ENCODE measurements around the gene ADAMTS3. TPM values are rescaled to one million over a fixed set of nuclear protein-coding genes. Genes with fewer than 3 reads are reported as not detected.
A peak's percentile ranks its signal among the peaks of the same experiment; 100 is the strongest.

Gene ADAMTS3
- total RNA-seq, 4 donors from 2014 or later, result 3.8 to 5.3 (median 4.5) TPM

- Histone ChIP-seq H3K27ac (no peak overlapping the region), H3K4me3 (replicated peaks in 1 of 3) (no peak overlapping the region), H3K27me3 (no peaks in the 10 kb centered on the region), H3K36me3 (no peaks in the 10 kb centered on the region), H3K4me1 (peaks cover 11 to 17% of the 10 kb centered on the region in 2 donors), H3K9me3 (no peaks in the 10 kb centered on the region)
- WGBS, 2 donors, result 77 to 88% methylated on average over 6 of the region's 6 CpGs
- intact Hi-C loops (cut with DNase I), result no loop called here
- DNase-seq, result no peak
- TF ChIP-seq POLR2A (IDR thresholded peaks at IDR 0.05) (no peak), CTCF (IDR thresholded peaks at IDR 0.05) (no peak)
These were observed 2.3 kb upstream of the ADAMTS3 start for GRCh38 chr4:72571337-72571736.

DNA sequence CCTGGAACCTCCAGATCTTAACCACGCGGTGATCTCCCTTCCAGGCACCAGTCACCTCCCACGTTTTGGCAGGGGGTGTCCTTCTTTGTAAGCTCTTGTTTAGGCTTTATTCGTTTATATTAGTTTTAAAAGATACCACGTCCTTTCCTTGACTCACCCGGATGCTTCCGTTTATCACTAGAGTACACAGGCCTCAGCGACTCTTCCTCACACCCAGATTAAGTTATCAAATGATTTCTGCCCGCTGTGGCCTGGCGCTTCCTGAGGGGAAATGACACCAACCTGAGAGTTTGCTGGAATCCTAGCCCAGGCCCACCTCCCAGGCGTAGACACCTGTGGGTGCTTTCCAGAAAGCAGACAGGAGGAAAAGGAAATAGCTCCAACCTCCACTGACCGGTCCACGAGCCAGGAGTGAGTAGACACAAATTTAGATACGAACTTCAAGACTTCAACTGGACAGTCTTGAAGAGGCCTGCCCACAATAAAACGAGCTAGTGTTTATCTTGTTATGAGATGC lies 756 bp upstream of the ADAMTS3 start:
- no peaks in the 10 kb centered on the region for H3K36me3 ChIP-seq
- no peaks in the 10 kb centered on the region for H3K9me3 ChIP-seq
- intact Hi-C loops (cut with DNase I), result no loop called here
- peaks cover 11 to 17% of the 10 kb centered on the region in 2 donors for H3K4me1 ChIP-seq
- peak overlapping the region in 2 of 3 donors; percentile 64 to 84 for H3K4me3 ChIP-seq (replicated peaks in 1 of 3)
- 31 to 44% methylated on average over 15 of the region's 15 CpGs for WGBS, 2 donors
- TF ChIP-seq POLR2A (IDR thresholded peaks at IDR 0.05) (no peak), CTCF (IDR thresholded peaks at IDR 0.05) (no peak)
- H3K27ac ChIP-seq, result peak overlapping the region; percentile 60 to 85 (median 80)
- peak; percentile 12 to 13 for DNase-seq
- H3K27me3 ChIP-seq, result no peaks in the 10 kb centered on the region

GRCh38 chr4:72567821-72568675 lies 973 bp downstream of the ADAMTS3 start:
- DNase-seq, result peak; percentile 97
- Histone ChIP-seq H3K27me3 (no peaks in the 10 kb centered on the region), H3K4me3 (replicated peaks in 1 of 3) (peak overlapping the region; percentile 41 to 84 (median 64)), H3K4me1 (peaks cover 11 to 17% of the 10 kb centered on the region in 2 donors), H3K36me3 (no peaks in the 10 kb centered on the region), H3K27ac (peak overlapping the region; percentile 60 to 85 (median 80)), H3K9me3 (no peaks in the 10 kb centered on the region)
- TF ChIP-seq POLR2A (IDR thresholded peaks at IDR 0.05), result peak in 1 of 2 donors; percentile 68
- TF ChIP-seq CTCF (IDR thresholded peaks at IDR 0.05), result peak in 4 of 6 experiments; percentile 50 to 69 (median 52)
- intact Hi-C loops (cut with DNase I), result no loop called here
- WGBS, 2 donors, result 1% methylated on average over 30 to 39 of the region's 41 CpGs

- DNase-seq, result no peak
- no peak overlapping the region for H3K4me3 ChIP-seq (replicated peaks in 1 of 3)
- intact Hi-C loops (cut with DNase I), result no loop called here
- 15 to 19% methylated on average over 1 of the region's 1 CpG for WGBS, 2 donors
- H3K27ac ChIP-seq, result peak overlapping the region; percentile 26 to 85 (median 80)
- H3K9me3 ChIP-seq, result no peaks in the 10 kb centered on the region
- TF ChIP-seq POLR2A (IDR thresholded peaks at IDR 0.05) (no peak), CTCF (IDR thresholded peaks at IDR 0.05) (no peak)
- H3K27me3 ChIP-seq, result no peaks in the 10 kb centered on the region
- peaks cover 11 to 17% of the 10 kb centered on the region in 2 donors for H3K4me1 ChIP-seq
- no peaks in the 10 kb centered on the region for H3K36me3 ChIP-seq
These were observed 2.0 kb downstream of the ADAMTS3 start for GRCh38 chr4:72567036-72567435.

GRCh38 chr4:72566464-72566972 lies 2.5 kb downstream of the ADAMTS3 start:
- Histone ChIP-seq H3K27me3 (no peaks in the 10 kb centered on the region), H3K4me1 (peaks cover 11 to 17% of the 10 kb centered on the region in 2 donors), H3K4me3 (replicated peaks in 1 of 3) (no peak overlapping the region), H3K36me3 (no peaks in the 10 kb centered on the region), H3K9me3 (no peaks in the 10 kb centered on the region), H3K27ac (peak overlapping the region in 2 of 3 donors; percentile 80 to 85)
- intact Hi-C loops (cut with DNase I), result no loop called here
- WGBS, 2 donors, result 70 to 72% methylated on average over 2 of the region's 2 CpGs
- DNase-seq, result no peak
- TF ChIP-seq POLR2A (IDR thresholded peaks at IDR 0.05) (no peak), CTCF (IDR thresholded peaks at IDR 0.05) (no peak)

Data from thyroid gland (tissue), 4 donors.